HEK293T (cell line): ENCODE measurements around the gene MAP2K4.
"Not testable (repeated sequence)": the region's sequence is repeated elsewhere in the genome, so short reads cannot be mapped to it uniquely, and the experiment has no call there.

ENCODE experiments used
- CTCF ChIA-PET: fragments of 350-600 bp; formaldehyde crosslinking; extraction: SDS; loops from one replicate; lab custom pipeline; 2021; ENCODE audit warnings: antibody characterized with exemption, inconsistent platforms; lab: Yijun Ruan, JAX
- POLR2A ChIA-PET: fragments of 350-600 bp; formaldehyde crosslinking; extraction: SDS; loops from one replicate; lab custom pipeline; 2020; ENCODE audit warnings: antibody characterized with exemption, inconsistent platforms; lab: Yijun Ruan, JAX
- DNase-seq: peaks from one replicate; pipeline ENCODE4 v3.0.0; 2012; ENCODE audit warnings: mixed read lengths; ENCODE audit errors: extremely low spot score
- ARNT ChIP-seq: fragments of 450-650 bp; IDR thresholded peaks from 2 replicates; pipeline ENCODE4 v1.6.1; 2017; ENCODE audit warnings: mild to moderate bottlenecking
- BHLHE40 ChIP-seq: fragments of 450-650 bp; IDR thresholded peaks from 2 replicates; pipeline ENCODE4 v1.6.1; 2016; ENCODE audit warnings: mild to moderate bottlenecking, moderate library complexity, borderline replicate concordance
- CTBP1 ChIP-seq: fragments of 450-650 bp; IDR thresholded peaks from 2 replicates; pipeline ENCODE4 v1.6.1; 2016; ENCODE audit warnings: borderline replicate concordance
- ELF4 ChIP-seq: fragments of 450-650 bp; IDR thresholded peaks from 2 replicates; pipeline ENCODE4 v1.6.1; 2017; ENCODE audit warnings: antibody characterized with exemption
- FOXA1 ChIP-seq: fragments of 450-650 bp; IDR thresholded peaks from 2 replicates; pipeline ENCODE4 v1.6.1; 2016; ENCODE audit warnings: mild to moderate bottlenecking
- FOXK2 ChIP-seq: fragments of 450-650 bp; IDR thresholded peaks from 2 replicates; pipeline ENCODE4 v1.6.1; 2016; ENCODE audit warnings: mild to moderate bottlenecking
- FOXM1 ChIP-seq: fragments of 450-650 bp; IDR thresholded peaks from 2 replicates; pipeline ENCODE4 v1.6.1; 2017; ENCODE audit warnings: mild to moderate bottlenecking, borderline replicate concordance
- HDGF ChIP-seq: fragments of 450-650 bp; IDR thresholded peaks from 2 replicates; pipeline ENCODE4 v1.6.1; 2017; ENCODE audit warnings: antibody characterized with exemption, borderline replicate concordance
- L3MBTL2 ChIP-seq: fragments of 450-650 bp; conservative IDR thresholded peaks from 2 replicates; pipeline ENCODE4 v1.6.1; 2016; ENCODE audit warnings: mild to moderate bottlenecking
- LEF1 ChIP-seq: fragments of 450-650 bp; IDR thresholded peaks from 2 replicates; pipeline ENCODE4 v1.6.1; 2017; ENCODE audit warnings: mild to moderate bottlenecking, borderline replicate concordance
- NFRKB ChIP-seq: fragments of 450-650 bp; IDR thresholded peaks from 2 replicates; pipeline ENCODE4 v1.6.1; 2016; ENCODE audit warnings: mild to moderate bottlenecking, moderate library complexity
- SP1 ChIP-seq: fragments of 450-650 bp; IDR thresholded peaks from 2 replicates; pipeline ENCODE4 v1.6.1; 2017
- SUZ12 ChIP-seq: fragments of 450-650 bp; IDR thresholded peaks from 2 replicates; pipeline ENCODE4 v1.6.1; 2016; ENCODE audit warnings: mild to moderate bottlenecking
- TARDBP ChIP-seq: fragments of 450-650 bp; IDR thresholded peaks from 2 replicates; pipeline ENCODE4 v1.6.1; 2016
- ZNF384 ChIP-seq: fragments of 450-650 bp; IDR thresholded peaks from 2 replicates; pipeline ENCODE4 v1.6.1; 2016
- TF ChIP-seq, protein P1 (sequence below): fragments of 450-650 bp; IDR thresholded peaks from 2 replicates; pipeline ENCODE4 v1.6.1; 2016

Gene MAP2K4

DNA sequence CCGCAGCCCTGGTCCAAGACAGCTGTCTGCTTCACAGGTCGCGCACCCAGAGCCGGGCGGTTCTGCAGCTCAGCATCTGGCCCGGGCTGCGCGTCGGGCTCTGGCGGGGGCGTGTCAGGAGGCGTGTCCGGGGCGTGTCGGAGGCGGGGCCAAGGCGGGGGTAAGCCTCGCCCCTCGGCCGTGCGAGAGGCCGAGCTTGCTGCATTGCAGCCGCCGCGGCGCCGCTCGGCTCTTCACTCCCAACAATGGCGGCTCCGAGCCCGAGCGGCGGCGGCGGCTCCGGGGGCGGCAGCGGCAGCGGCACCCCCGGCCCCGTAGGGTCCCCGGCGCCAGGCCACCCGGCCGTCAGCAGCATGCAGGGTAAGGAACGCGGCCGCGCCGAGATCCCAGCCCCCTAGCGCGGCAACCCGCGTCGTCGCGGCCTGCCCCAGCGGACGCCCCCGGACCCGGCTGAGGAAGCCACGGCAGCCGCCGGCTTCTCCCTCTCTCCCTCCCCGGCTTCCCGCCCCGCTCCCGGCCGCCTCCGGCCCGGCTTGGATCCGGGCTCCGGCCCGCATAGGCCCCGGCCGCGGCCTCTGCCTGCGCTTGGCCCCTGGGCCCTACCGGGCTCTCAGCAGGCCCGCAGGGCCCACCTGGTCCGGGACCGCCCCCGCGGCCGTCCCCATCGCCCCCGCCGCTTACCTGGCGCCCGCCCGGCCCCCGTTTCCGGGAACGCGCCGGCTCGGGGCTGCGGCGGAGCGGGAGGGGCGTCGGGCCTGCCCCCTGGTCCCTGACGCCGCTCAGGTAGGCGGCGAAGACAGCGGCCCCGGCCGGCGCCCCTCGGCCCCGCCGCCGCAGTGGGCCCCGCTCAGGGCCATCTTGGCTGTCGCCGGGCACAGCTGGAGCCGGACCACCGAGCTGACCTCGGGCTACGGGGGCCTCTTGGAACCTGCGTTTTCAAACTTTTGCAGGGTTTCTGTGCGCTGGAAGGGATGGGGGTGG lies at the start of gene MAP2K4:
Gene MAP2K4 (plus strand): TSS at position 236 of the 981 bp plus-strand sequence. CDS start 10 bp downstream, at position 246.
- ChIA-PET POLR2A (interaction anchor here (0.6 to 6.8 kb wide), 8 partner anchors 9 to 26 kb away, joined by 3 to 88 read pairs (median 4); partner anchors contain the start of gene ZNF18), CTCF (interaction anchor here (1.4 kb wide), 1 partner anchor 16 kb away, joined by 4 read pairs; no protein-coding TSS in a partner anchor)
- TF ChIP-seq LEF1, result peak; percentile 60; the same call in 1 of the 2 replicates
- TF ChIP-seq ZNF384, result no peak
- TF ChIP-seq ARNT, result peak; percentile 33; the same call in 1 of the 2 replicates
- peak; percentile 99 for DNase-seq

DNA sequence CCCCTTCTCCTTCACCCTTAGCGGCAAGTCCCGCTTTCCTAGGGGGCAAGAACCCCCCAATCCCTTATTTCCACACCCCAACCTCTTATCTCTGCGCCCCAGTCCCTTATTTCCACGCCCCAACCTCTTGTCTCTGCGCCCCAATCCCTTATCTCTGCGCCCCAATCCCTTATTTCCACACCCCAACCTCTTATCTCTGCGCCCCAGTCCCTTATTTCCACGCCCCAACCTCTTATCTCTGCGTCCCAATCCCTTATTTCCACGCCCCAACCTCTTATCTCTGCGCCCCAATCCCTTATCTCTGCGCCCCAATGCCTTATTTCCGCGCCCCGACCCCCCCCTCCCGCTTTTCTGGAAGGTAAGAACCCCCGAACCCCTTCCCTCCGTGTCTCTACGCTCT lies 47.9 kb upstream of the MAP2K4 start:
- CTCF ChIA-PET, POLR2A ChIA-PET: not testable (repeated sequence)

DNA sequence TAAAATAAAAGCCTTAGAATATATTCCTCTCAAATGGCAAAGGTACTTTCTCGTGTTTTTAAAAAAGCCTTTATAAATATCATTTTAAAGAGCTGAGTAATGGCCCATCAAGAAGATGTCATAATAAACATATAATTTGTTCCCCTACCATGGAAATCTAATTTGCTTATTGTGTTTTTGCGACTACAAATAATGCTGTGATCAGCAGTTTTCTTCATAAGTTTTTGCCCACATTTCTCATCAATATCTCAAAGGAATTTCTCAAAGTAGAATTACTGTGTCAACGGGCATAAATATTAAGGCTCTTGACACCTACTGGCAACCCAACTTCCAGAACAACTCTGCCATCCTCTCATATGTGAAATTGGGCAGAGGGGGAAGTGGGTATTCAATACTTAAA lies 40.9 kb upstream of the MAP2K4 start:
- CTCF ChIA-PET, result no interaction called here
- POLR2A ChIA-PET, result no interaction called here
- TF ChIP-seq TARDBP (no peak), L3MBTL2 (no peak), FOXK2 (no peak), SP1 (no peak), FOXM1 (no peak), ARNT (no peak), HDGF (no peak), SUZ12 (no peak), ZNF384 (no peak), FOXA1 (no peak)
- no peak for DNase-seq

More for the DNA sequence above, 47.9 kb upstream of the MAP2K4 start:
- DNase-seq, result not testable (repeated sequence)

DNA sequence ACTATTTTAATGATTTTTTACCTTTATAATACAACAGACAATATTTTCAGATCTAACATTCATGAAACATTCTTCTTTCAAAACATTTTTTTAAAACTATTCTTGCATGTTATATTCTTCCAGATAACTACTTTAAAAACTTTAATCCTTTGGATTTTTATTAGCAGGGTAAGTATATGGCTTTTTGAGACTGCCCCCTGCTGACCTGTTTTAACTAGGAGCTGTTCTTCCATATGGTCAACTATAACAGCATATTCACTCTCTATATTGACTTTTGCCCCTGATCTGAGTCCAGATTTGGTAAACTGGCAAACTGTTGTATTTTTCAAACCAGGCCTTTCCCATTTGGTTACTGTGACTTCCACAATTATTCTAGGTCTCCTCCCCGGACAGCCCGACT lies 39.9 kb upstream of the MAP2K4 start:
- ChIA-PET CTCF (no interaction called here), POLR2A (no interaction called here)
- DNase-seq, result no peak
- no peak for TF ChIP-seq CTBP1
- TF ChIP-seq TARDBP, result no peak
- no peak for TF ChIP-seq ZNF384
- no peak for TF ChIP-seq FOXM1

DNA sequence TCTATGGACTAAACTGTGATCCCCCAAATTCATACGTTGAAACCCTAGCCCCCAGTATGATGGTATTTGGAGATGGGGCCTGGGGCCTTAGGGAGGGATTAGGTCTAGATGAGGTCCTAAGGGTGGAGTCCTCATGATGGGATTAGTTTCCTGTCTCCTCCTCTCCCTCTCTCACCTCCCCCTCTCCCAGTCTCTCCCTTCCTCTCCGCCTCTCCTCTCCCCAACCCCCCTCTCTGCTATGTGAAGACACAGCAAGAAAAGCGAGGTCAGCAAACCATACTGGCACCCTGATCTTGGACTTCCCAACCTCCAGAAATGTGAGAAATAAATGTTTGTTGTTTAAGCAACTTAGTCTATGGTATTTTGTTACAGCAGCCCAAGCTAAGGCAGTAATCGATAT lies 38.8 kb upstream of the MAP2K4 start:
- ChIA-PET CTCF (interaction anchor here (0.6 kb wide), 1 partner anchor 1335 kb away, joined by 4 read pairs; no protein-coding TSS in a partner anchor), POLR2A (interaction anchor here (2.0 kb wide), 1 partner anchor 15 kb away, joined by 6 read pairs; the partner anchor contains the start of gene ZNF18)
- DNase-seq, result no peak
- TF ChIP-seq, protein P1, sequence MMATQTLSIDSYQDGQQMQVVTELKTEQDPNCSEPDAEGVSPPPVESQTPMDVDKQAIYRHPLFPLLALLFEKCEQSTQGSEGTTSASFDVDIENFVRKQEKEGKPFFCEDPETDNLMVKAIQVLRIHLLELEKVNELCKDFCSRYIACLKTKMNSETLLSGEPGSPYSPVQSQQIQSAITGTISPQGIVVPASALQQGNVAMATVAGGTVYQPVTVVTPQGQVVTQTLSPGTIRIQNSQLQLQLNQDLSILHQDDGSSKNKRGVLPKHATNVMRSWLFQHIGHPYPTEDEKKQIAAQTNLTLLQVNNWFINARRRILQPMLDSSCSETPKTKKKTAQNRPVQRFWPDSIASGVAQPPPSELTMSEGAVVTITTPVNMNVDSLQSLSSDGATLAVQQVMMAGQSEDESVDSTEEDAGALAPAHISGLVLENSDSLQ, result no peak
- no peak for TF ChIP-seq ELF4
- no peak for TF ChIP-seq BHLHE40
- no peak for TF ChIP-seq HDGF
- TF ChIP-seq SP1, result no peak
- TF ChIP-seq ARNT, result no peak
- no peak for TF ChIP-seq ZNF384
- TF ChIP-seq FOXK2, result no peak
- TF ChIP-seq TARDBP, result no peak
- TF ChIP-seq SUZ12, result no peak
- TF ChIP-seq FOXM1, result no peak
- no peak for TF ChIP-seq FOXA1
- TF ChIP-seq LEF1, result no peak
- TF ChIP-seq L3MBTL2, result no peak
- TF ChIP-seq NFRKB, result no peak
- no peak for TF ChIP-seq CTBP1

DNA sequence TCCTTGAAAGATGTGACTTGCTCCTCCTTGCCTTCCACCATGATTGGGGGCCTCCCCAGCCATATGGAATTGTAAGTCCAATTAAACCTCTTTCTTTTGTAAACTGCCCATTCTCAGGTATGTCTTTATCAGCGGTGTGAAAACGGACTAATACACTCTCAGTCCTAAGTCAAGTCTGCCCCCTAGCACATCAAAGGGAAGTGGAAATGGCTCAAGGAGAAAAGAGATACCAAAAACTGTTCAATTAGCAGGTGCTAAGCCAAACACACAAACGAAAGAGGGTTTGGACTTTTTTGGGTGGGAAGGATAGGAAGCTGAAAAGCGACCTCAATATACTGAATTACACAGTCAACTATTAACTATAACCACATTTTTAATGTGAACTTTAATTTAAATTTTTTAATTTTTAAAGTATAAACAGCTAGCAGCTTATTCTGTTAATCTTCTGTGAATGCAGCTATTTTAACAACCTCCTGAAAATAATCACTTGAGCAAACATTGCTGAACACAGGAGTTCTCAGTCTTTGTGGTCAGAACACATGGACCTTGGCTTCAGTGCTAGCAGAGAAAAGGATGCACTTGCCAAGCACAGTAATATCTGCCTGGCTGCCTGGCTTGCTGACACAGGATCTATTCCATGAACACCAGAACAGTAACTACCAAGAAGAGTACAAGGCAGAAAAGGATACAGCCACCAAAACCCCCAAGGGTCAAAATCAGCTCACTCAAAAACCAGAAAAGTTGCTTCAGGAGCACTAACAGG lies 34.3 kb upstream of the MAP2K4 start:
- no peak for DNase-seq
- ChIA-PET CTCF (interaction anchor here (0.6 to 1.1 kb wide), 3 partner anchors 8 to 222 kb away, joined by 3 to 7 read pairs (median 3); partner anchors contain the start of gene ZNF18), POLR2A (interaction anchor here (2.9 kb wide), 1 partner anchor 11 kb away, joined by 10 read pairs; the partner anchor contains the start of gene ZNF18)
- TF ChIP-seq L3MBTL2 (no peak), SP1 (no peak)

DNA sequence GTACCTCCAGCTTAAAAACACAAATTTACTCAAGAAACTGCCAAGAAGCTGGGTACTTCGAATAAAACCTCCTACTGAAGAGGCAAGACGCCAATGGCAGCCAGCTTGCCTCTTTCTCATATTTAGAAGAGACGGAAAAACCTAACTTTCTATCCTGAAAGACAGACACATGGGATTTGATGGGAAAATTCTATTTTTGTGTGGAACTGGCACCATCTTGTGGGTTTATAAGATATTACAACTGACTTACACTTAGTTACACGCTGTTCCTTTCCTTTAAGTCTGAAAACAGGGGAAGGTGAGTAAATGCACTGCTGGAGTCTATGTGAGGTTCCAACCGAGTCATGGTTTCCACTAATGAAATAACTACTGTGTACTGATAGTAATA lies 33.7 kb upstream of the MAP2K4 start:
- no peak for TF ChIP-seq SUZ12
- TF ChIP-seq BHLHE40, result no peak
- TF ChIP-seq TARDBP, result no peak
- TF ChIP-seq FOXA1, result no peak
- CTCF ChIA-PET, result interaction anchor here (0.6 to 1.1 kb wide), 3 partner anchors 9 to 222 kb away, joined by 3 to 7 read pairs (median 3); partner anchors contain the start of gene ZNF18
- peak; percentile 30 for DNase-seq
- POLR2A ChIA-PET, result interaction anchor here (2.9 kb wide), 1 partner anchor 10 kb away, joined by 10 read pairs; the partner anchor contains the start of gene ZNF18
